SH-SY5Y (cell line): ENCODE results near the gene SMIM45.

Source experiments
- GATA2 ChIP-seq: IDR thresholded peaks from 2 replicates; pipeline ENCODE4 v1.6.1; 2011; ENCODE audit warnings: mild to moderate bottlenecking, low read depth, low read length
- GATA3 ChIP-seq: IDR thresholded peaks from 2 replicates; pipeline ENCODE4 v1.6.1; 2011; ENCODE audit warnings: low read depth, mild to moderate bottlenecking, low read length, moderate library complexity

Gene SMIM45

GRCh38 chr22:41939981-41940831 is 11.7 kb upstream of the SMIM45 start:
- TF ChIP-seq GATA2: no peak
- no peak for TF ChIP-seq GATA3

DNA sequence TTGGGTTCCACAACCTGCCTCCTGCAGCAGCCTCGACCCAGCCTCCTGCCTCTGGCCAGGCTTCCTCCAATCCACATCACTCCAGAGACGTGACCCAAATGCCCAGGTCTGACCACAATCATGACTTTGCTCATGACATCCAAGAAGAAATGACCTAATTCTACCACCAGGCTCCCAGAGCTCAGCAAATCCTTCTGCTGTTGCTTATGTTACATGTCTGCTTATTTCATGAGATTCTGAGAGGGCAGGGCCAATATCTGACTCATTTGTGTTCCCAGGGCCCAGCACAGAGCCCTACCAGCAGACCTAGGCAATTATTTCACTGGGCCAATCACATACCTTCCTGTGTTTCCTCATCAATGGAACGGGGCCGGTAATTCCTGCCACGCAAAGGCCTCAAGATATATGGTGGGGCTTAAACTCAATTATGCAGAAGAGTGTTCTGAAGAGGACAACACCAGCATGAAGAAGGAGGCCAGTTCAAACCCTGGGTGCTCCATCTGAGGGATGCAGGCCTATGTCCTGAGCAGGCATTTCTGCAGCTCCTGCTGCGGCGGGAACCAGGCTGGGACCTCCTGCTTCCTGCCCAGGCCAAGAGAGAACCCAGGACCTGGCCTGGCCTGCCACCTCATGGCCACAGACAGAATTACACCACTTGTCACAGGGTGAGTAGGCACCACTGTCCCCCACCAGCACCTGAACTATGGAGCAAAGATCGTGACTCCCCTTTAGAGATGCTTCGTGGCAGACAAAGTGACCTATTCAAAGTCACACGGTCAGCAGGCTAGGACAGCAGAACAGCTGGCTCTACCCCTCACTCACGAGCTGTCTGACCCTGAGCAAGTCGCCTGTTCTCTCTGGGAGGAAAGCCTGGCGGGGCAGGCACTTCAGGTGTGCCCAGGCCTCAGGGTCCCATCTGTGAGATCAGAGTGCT is 10.9 kb upstream of the SMIM45 start:
- TF ChIP-seq GATA2 (no peak), GATA3 (no peak)

GRCh38 chr22:41943661-41944209 is 8.2 kb upstream of the SMIM45 start:
- no peak for TF ChIP-seq GATA2
- no peak for TF ChIP-seq GATA3

GRCh38 chr22:41946629-41947423 is 5.1 kb upstream of the SMIM45 start, which contains the start of gene CENPM:
Gene CENPM, minus strand, starts transcription at chr22:41947152. Its CDS starts 76 bp downstream, at chr22:41947076.
- TF ChIP-seq GATA2 (no peak), GATA3 (no peak)

GRCh38 chr22:41947424-41948080 is 4.4 kb upstream of the SMIM45 start:
- TF ChIP-seq GATA3 (no peak), GATA2 (no peak)

- TF ChIP-seq GATA3: no peak
- TF ChIP-seq GATA2: no peak
Measured at GRCh38 chr22:41948142-41948541, 3.8 kb upstream of the SMIM45 start.

DNA sequence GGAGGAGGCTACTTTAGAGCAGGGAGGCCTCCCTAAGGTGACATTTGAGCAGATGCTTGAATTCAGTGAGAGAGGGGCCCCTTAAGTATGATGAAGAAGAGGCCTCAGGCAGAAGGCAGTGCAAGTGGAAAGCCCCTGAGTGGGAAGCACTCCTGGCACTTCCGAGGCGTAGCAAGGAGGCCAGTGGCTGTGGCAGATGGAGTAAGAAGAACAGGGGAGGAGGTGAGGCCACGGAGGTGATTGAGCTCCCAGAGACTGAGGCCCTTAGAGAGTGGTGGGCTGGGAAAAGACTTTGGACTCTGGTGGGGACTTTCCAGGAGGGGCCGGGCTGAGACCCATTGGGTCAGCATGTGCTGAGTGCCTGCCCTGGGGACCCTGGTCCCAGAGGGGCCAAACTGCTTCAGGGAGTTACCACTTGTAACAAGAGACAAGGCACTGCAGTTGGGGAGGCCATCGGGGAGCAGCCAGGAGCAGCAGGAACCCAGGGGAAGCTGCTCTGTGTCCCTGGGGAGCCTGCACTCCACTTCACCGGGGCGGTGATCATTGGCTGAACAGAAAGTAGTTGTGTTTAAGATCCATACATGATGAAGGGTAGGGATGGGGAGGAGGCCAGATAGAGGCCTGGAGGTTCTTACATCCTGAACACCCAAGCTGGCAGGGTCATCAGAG is 2.5 kb upstream of the SMIM45 start:
- TF ChIP-seq GATA3 (no peak), GATA2 (no peak)

DNA sequence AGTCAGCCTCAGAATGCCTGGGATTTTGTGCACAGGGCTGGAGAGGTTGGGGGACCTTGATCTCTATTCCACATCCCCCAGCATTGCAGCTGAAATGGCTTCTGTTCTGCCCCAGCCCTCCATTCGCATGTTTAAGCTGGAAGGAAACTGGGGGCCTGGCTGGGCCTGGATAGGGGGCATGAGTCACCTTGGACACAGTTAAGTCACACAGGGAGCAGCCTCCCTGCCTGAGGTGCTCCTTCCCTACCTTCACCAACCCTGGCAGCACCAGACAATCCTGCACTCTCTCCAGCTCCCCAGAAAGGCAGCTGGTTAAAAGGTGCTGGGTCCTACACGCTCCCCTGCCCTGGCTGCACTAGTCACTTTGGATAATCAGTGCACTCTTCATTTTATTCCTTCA is 763 bp downstream of the SMIM45 start:
- TF ChIP-seq GATA3 (no peak), GATA2 (no peak)

DNA sequence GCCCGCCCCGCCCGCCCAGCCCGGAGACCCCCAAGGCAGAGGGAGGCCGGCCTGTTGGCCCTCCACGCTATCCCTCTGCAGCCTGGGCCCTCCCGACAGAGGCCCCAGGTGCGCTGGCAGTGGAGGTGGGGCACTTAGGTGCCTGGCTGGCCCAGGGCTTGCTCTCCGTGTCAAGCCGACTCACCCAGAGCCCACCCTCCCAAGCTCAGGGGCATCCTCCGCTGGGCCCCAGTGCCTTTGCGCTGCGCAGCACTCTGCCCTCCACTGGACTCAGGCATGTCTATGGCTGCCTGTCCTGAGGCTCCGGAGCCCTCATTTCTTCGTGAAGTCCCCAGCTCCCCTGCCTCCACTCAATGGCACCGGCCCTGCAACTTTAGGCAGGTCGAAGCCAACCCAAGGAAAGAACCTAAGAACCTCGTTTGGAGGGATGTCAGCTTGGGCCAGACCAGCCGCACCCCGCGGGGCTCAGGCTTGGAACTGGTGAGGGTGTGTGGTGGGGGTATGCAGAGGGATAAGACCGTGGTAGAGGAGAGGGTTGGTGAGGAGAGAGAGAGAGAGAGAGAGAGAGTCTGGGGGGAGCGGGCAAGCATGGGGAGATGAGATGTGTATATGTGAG is 6.1 kb downstream of the SMIM45 start:
- no peak for TF ChIP-seq GATA2
- TF ChIP-seq GATA3: no peak

DNA sequence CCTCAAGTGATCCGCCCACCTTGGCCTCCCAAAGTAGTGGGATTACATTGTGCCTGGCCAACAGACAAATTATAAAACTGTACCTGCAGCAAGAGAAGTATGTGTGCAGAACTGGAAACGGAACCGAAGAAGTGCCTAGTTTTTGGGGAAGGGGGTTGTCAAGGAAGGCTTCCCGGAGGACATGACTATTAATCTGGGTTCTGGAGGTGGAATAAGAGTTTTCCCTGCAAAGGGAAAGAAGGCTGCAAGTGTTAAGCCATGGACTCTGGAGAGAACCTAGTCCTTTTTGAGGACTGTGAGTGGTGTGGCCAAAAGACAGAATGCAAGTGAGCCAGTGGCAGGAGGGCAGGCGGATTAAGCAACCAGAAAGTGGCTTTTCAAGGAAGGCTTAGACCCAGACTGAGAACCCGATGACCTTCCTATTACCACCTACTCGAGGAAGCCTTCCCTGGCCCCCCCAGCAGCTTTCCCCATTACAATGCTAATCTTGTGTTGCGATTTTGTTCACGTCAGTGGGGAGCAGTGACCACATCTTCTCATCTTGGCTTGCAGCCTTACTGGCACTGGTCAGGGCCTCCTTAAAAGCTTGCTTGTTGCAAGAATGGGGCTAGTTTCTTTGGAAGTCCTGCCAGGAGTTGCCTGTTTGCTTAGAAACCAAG is 11.6 kb downstream of the SMIM45 start:
- TF ChIP-seq GATA3: no peak
- no peak for TF ChIP-seq GATA2

DNA sequence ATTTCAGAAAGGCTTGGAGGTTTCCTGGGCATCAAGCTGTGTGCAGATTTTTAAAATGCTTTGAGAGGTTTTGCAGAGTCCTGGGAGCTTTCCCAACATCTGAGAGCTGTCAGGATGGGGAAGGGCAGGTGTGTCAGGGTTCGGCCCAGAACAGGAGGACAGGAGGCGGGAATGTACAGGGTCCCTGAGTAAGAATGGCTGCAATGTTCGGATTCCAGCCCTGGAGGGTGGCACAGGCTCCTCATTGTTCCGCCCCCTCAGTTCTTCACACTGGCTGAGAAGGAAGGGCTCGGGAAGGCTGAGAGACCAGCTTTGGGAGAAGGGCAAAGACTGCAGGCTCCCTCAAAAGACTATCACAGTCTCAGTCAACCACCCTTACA is 12.2 kb downstream of the SMIM45 start:
- TF ChIP-seq GATA3 (no peak), GATA2 (no peak)

- TF ChIP-seq GATA2: no peak
- no peak for TF ChIP-seq GATA3
Measured at GRCh38 chr22:41966225-41966606, 14.3 kb downstream of the SMIM45 start.
